K562 (cell line): ENCODE results near the gene BATF. TPM values are rescaled to one million over a fixed set of nuclear protein-coding genes. Genes with fewer than 3 reads are reported as not detected.

ENCODE experiments used
- ATAC-seq: fragments of 200-7000 bp; cut with Tn5 transposase; 3 replicates; pipeline ENCODE4 v1.9.1; 2020; ENCODE audit warnings: moderate library complexity
- BruUV-seq: library from RNA; stranded (reverse); fragments of 400-500 nt; replicated peaks from 2 replicates; lab custom pipeline; 2021; lab: Mats Ljungman, UMichigan
- CTCF ChIA-PET: fragments of 300-600 bp; formaldehyde crosslinking; extraction: SDS; loops from one replicate; lab custom pipeline; 2021; ENCODE audit warnings: low intra/inter-chr PET ratio; lab: Yijun Ruan, JAX
- POLR2A ChIA-PET: fragments of 300-600, 350-650 bp; sonication (Branson Sonifier 250); formaldehyde crosslinking; extraction: SDS; loops from one replicate; lab custom pipeline; 2021; ENCODE audit warnings: antibody characterized with exemption, inconsistent platforms; lab: Yijun Ruan, JAX
- DNase-seq, 4 experiments: peaks; one replicate each; pipeline versions ENCODE4 v3.0.0 to v3.0.0-alpha.2; 2011 to 2018; ENCODE audit warnings: low spot score in 3 of 4, mixed read lengths in 3 of 4; ENCODE audit errors: extremely low read depth in 1 of 4
- FAIRE-seq: peaks from 2 replicates; lab custom pipeline; 2011; peaks lifted over from hg19 to GRCh38; lab: Jason Lieb, UNC
- H2AFZ ChIP-seq: 2 replicates; pipeline ENCODE4 v1.6.0; 2011; ENCODE audit warnings: low read depth, low read length, control low read depth, inconsistent platforms
- H3K27ac ChIP-seq: fragments of 200-600 bp; 3 replicates; pipeline ENCODE4 v1.8.0; 2011; ENCODE audit warnings: low read depth, mild to moderate bottlenecking, control low read depth, inconsistent platforms, low read length, moderate library complexity, mixed read lengths; ENCODE audit errors: extremely low read depth
- H3K27me3 ChIP-seq, 2 experiments: fragments of 300-600 bp in 1 of 2; 2 replicates in 1 of 2; 3 replicates in 1 of 2; pipeline versions ENCODE4 v1.6.0 to v1.8.0; 2011; ENCODE audit warnings: inconsistent platforms in 2 of 2, low read length in 2 of 2, mild to moderate bottlenecking in 1 of 2, mixed read lengths in 1 of 2, moderate library complexity in 1 of 2; ENCODE audit not compliant: control insufficient read depth in 2 of 2, insufficient read depth in 2 of 2
- H3K36me3 ChIP-seq: fragments of 300-600 bp; 3 replicates; pipeline ENCODE4 v1.8.0; 2011; ENCODE audit warnings: mild to moderate bottlenecking, low read length, inconsistent platforms; ENCODE audit not compliant: control insufficient read depth, insufficient read depth
- H3K4me1 ChIP-seq, 2 experiments: fragments of 200-600 bp in 1 of 2; replicated peaks in 1 of 2; 2 replicates in 1 of 2; 3 replicates in 1 of 2; pipeline versions ENCODE4 v1.5.1 to v1.8.0; 2011; ENCODE audit warnings: inconsistent platforms in 2 of 2, low read length in 2 of 2, mild to moderate bottlenecking in 1 of 2, mixed read lengths in 1 of 2, moderate library complexity in 1 of 2; ENCODE audit not compliant: control insufficient read depth in 2 of 2, insufficient read depth in 2 of 2
- H3K4me2 ChIP-seq: 2 replicates; pipeline ENCODE4 v1.6.1; 2011; ENCODE audit warnings: low read length, control low read depth, inconsistent platforms, mixed read lengths; ENCODE audit not compliant: insufficient read depth
- H3K4me3 ChIP-seq: fragments of 200-600 bp; sonication (generic), shearing (Covaris generic); 2 replicates; pipeline ENCODE4 v1.5.1; 2016; ENCODE audit warnings: control low read depth, inconsistent platforms
- H3K79me2 ChIP-seq: fragments of 200-600 bp; 3 replicates; pipeline ENCODE4 v1.8.0; 2011; ENCODE audit warnings: low read length, inconsistent platforms; ENCODE audit not compliant: control insufficient read depth, insufficient read depth
- H3K9ac ChIP-seq, 2 experiments: 2 replicates each; pipeline versions ENCODE4 v1.6.0 to v1.6.1; 2011; ENCODE audit warnings: low read depth in 2 of 2, low read length in 2 of 2, control low read depth in 1 of 2, inconsistent platforms in 1 of 2, mild to moderate bottlenecking in 1 of 2, mixed read lengths in 1 of 2; ENCODE audit not compliant: insufficient read depth in 1 of 2
- H3K9me1 ChIP-seq: one replicate; pipeline ENCODE4 v1.6.0; 2011; ENCODE audit warnings: inconsistent platforms, mild to moderate bottlenecking, low read length, moderate library complexity; ENCODE audit not compliant: control insufficient read depth, insufficient read depth
- H3K9me3 ChIP-seq: replicated peaks from 2 replicates; pipeline ENCODE4 v1.5.1; 2011; ENCODE audit warnings: low read depth, low read length, inconsistent platforms; ENCODE audit not compliant: control insufficient read depth, insufficient read depth
- H4K20me1 ChIP-seq: replicated peaks from 2 replicates; pipeline ENCODE4 v1.6.1; 2011; ENCODE audit warnings: low read length, inconsistent platforms, mixed read lengths; ENCODE audit not compliant: control insufficient read depth, insufficient read depth
- CCAR2 ChIP-seq: fragments of 200-400 bp; formaldehyde crosslinking; IDR thresholded peaks from 2 replicates; pipeline ENCODE4 v1.6.1; 2017; ENCODE audit warnings: mild to moderate bottlenecking, low read depth, low read length
- NR2C2 ChIP-seq, 2 experiments: fragments of 200-800 bp in 1 of 2; sonication (Bioruptor generic) in 1 of 2; sonication (generic) in 1 of 2; formaldehyde crosslinking in 1 of 2; IDR thresholded peaks; 2 replicates each; pipeline versions ENCODE4 v1.6.1 to v1.8.0; 2016 to 2022; ENCODE audit warnings: mild to moderate bottlenecking in 1 of 2, missing compliant biosample characterization in 1 of 2, missing genetic modification characterization in 1 of 2, missing genetic modification reagents in 1 of 2
- ZBED1 ChIP-seq: IDR thresholded peaks from 2 replicates; pipeline ENCODE4 v1.6.1; 2014
- ZNF174 ChIP-seq: fragments of 250-450 bp; sonication (Bioruptor Pico); IDR thresholded peaks from 2 replicates; pipeline ENCODE4 v1.4.0; 2020; ENCODE audit warnings: mild to moderate bottlenecking
- ZNF644 ChIP-seq: fragments of 200-800 bp; sonication (Bioruptor generic); IDR thresholded peaks from 2 replicates; pipeline ENCODE4 v1.6.1; 2016; ENCODE audit warnings: low read depth, missing genetic modification characterization, missing compliant biosample characterization
- WGBS: fragments of 100-300 bp; shearing (Covaris generic); methylation state at CpG from one replicate; pipeline ENCODE4 v1.1.6; 2016; ENCODE audit warnings: low coverage, mixed read lengths; ENCODE audit not compliant: insufficient coverage; ENCODE audit errors: missing lambda C conversion rate; 5-methylcytosine and 5-hydroxymethylcytosine counted together
- in situ Hi-C: fragments of 300-500 bp; cut with MboI; formaldehyde crosslinking; loops from 4 replicates; pipeline ENCODE4 v1.15.0; 2018; ENCODE audit warnings: inconsistent platforms, mixed read lengths
- intact Hi-C: fragments of 100-400 bp; cut with micrococcal nuclease; formaldehyde crosslinking; loops from 2 replicates; pipeline ENCODE4 v1.14.2; 2022
- polyA plus RNA-seq, 8 experiments: library from polyadenylated mRNA; depleted of rRNA in 4 of 8; stranded (reverse) in 5 of 8; unstranded in 3 of 8; fragments of >200 nt; fragmentation: Nextera tagmentation in 2 of 8; fragmentation: Illumina TruSeq in 1 of 8; extraction: Ambion mirVana in 2 of 8; extraction: Trizol in 1 of 8; gene quantifications; 2 replicates each; pipeline versions ENCODE4 v1.2.1 to v1.2.3, GENCODE V29; 2011 to 2014; ENCODE audit warnings: inconsistent platforms in 1 of 8, missing spikeins in 1 of 8
- total RNA-seq, 7 experiments: library from RNA; depleted of rRNA in 6 of 7; stranded (reverse); fragments of >200 nt in 6 of 7; fragmentation: Illumina TruSeq in 2 of 7; extraction: Trizol in 2 of 7; gene quantifications; 2 replicates each; pipeline versions ENCODE4 v1.2.1 to v1.2.3, GENCODE V29; 2011 to 2021; ENCODE audit warnings: low replicate concordance in 1 of 7
- TF ChIP-seq, protein P1 (sequence below), 2 experiments: fragments of 450-650 bp in 1 of 2; sonication (generic) in 1 of 2; formaldehyde crosslinking in 1 of 2; IDR thresholded peaks; 2 replicates each; pipeline versions ENCODE4 v1.7.1 to v1.9.0; 2016 to 2022; ENCODE audit warnings: inconsistent platforms in 1 of 2, mild to moderate bottlenecking in 1 of 2, missing genetic modification reagents in 1 of 2

The BATF gene
- total and polyA plus RNA-seq, 9 of the 15 experiments (the other 6 are each of a cell fraction or from before 2014, with no cell fraction given), result 0.13 to 2.1 (median 0.55) TPM; not detected in 2

DNA sequence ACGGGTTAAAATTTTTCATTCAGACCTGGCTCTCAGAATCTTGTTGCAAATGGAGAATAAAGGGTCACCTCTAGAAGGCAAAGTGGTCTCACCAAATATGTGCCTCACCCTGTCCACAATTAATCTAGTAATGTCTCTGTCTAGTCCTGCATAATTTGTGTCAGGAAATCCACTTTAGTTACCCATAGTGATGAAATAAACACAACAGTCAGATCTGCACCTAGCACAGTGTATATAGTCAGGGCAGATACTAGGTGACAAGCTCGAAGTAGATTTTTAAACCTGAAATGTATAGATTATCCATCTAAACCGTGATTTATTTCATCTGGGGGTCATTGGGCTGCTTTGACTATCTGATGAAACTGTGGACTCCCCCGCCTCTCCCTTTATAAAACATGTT, 40.2 kb downstream of the BATF start:
- ChIA-PET CTCF (interaction anchor here (0.6 kb wide), 1 partner anchor 1272 kb away, joined by 5 read pairs; no protein-coding TSS in a partner anchor), POLR2A (no interaction called here)
- no peaks in the 10 kb centered on the region; the same call in 1 of the 2 replicates for H4K20me1 ChIP-seq
- peaks cover 0 to 23% of the 10 kb centered on the region in 2 experiments; a peak in 2 of 5 replicates for H3K27me3 ChIP-seq
- no peak overlapping the region for H3K9ac ChIP-seq
- H3K9me3 ChIP-seq, result no peaks in the 10 kb centered on the region
- no peak overlapping the region for H2AFZ ChIP-seq
- WGBS, result 0% methylated on average over 3 of the region's 4 CpGs
- FAIRE-seq, result no peak
- intact Hi-C loops (no loop called here), in situ Hi-C loops (loop anchor here (10.0 kb wide), 1 partner anchor 258 kb away; no protein-coding TSS in a partner anchor)
- H3K79me2 ChIP-seq, result no peaks in the 10 kb centered on the region
- H3K27ac ChIP-seq, result no peak overlapping the region
- H3K4me2 ChIP-seq, result no peak overlapping the region
- DNase-seq, result no peak
- BruUV-seq, result no TSS peak
- H3K4me1 ChIP-seq, result no peaks in the 10 kb centered on the region
- ATAC-seq, result no peak
- no peak overlapping the region for H3K4me3 ChIP-seq
- H3K36me3 ChIP-seq, result no peaks in the 10 kb centered on the region
- H3K9me1 ChIP-seq, result no peaks in the 10 kb centered on the region
- TF ChIP-seq ZNF174 (CRISPR knock-in tag), result no peak
- no peak for TF ChIP-seq NR2C2 (CRISPR knock-in tag; IDR thresholded peaks at IDR 0.05)
- TF ChIP-seq NR2C2 (tag; IDR thresholded peaks at IDR 0.05), result 0 out of 2 replicates have a peak, but pooled peaks have one; percentile 2

DNA sequence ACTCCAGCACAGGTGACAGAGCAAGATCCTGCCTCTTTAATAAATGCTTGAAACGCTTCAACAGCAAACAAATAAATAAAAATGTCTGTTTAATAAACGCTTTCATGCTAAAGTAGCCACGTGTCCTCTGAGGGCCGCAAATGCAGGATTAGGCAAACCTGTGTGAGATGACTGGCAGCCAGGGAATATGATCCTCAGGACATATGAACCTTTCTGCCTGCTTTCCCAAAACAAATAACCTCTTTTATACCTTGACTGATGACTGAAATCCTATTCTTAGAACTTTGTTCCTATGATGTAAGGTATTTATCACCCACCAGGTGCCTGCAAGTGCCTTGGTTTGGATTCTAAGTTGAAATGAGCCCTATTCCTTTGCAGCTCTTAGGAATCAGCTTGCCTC, 41.7 kb downstream of the BATF start:
- no peak for FAIRE-seq
- no peaks in the 10 kb centered on the region for H3K79me2 ChIP-seq
- H3K27ac ChIP-seq, result no peak overlapping the region
- WGBS, result 2% methylated on average over 4 of the region's 4 CpGs
- H4K20me1 ChIP-seq, result no peaks in the 10 kb centered on the region; the same call in 1 of the 2 replicates
- no peaks in the 10 kb centered on the region for H3K4me1 ChIP-seq
- no peak overlapping the region for H3K9ac ChIP-seq
- POLR2A ChIA-PET, result no interaction called here
- CTCF ChIA-PET, result no interaction called here
- intact Hi-C loops (no loop called here), in situ Hi-C loops (loop anchor here (10.0 kb wide), 1 partner anchor 259 kb away; no protein-coding TSS in a partner anchor)
- no peak overlapping the region for H2AFZ ChIP-seq
- peaks cover 9 to 35% of the 10 kb centered on the region in 2 experiments; a peak in 4 of 5 replicates for H3K27me3 ChIP-seq
- no peaks in the 10 kb centered on the region for H3K9me3 ChIP-seq
- no peak for DNase-seq
- no peak overlapping the region for H3K4me2 ChIP-seq
- H3K9me1 ChIP-seq, result no peaks in the 10 kb centered on the region
- no peak for ATAC-seq
- H3K4me3 ChIP-seq, result no peak overlapping the region
- no TSS peak for BruUV-seq
- no peaks in the 10 kb centered on the region for H3K36me3 ChIP-seq
- TF ChIP-seq, protein P1, sequence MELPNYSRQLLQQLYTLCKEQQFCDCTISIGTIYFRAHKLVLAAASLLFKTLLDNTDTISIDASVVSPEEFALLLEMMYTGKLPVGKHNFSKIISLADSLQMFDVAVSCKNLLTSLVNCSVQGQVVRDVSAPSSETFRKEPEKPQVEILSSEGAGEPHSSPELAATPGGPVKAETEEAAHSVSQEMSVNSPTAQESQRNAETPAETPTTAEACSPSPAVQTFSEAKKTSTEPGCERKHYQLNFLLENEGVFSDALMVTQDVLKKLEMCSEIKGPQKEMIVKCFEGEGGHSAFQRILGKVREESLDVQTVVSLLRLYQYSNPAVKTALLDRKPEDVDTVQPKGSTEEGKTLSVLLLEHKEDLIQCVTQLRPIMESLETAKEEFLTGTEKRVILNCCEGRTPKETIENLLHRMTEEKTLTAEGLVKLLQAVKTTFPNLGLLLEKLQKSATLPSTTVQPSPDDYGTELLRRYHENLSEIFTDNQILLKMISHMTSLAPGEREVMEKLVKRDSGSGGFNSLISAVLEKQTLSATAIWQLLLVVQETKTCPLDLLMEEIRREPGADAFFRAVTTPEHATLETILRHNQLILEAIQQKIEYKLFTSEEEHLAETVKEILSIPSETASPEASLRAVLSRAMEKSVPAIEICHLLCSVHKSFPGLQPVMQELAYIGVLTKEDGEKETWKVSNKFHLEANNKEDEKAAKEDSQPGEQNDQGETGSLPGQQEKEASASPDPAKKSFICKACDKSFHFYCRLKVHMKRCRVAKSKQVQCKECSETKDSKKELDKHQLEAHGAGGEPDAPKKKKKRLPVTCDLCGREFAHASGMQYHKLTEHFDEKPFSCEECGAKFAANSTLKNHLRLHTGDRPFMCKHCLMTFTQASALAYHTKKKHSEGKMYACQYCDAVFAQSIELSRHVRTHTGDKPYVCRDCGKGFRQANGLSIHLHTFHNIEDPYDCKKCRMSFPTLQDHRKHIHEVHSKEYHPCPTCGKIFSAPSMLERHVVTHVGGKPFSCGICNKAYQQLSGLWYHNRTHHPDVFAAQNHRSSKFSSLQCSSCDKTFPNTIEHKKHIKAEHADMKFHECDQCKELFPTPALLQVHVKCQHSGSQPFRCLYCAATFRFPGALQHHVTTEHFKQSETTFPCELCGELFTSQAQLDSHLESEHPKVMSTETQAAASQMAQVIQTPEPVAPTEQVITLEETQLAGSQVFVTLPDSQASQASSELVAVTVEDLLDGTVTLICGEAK (IDR thresholded peaks at IDR 0.05), result no peak
- TF ChIP-seq, protein P1 (CRISPR knock-in tag; IDR thresholded peaks at IDR 0.05), result no peak
- TF ChIP-seq ZBED1, result no peak
- TF ChIP-seq ZNF644 (tag), result no peak
- TF ChIP-seq CCAR2, result no peak
